Endometrium (tissue), 2 donors: ENCODE results near the gene CAMP.

Experiments
- FAIRE-seq: peaks from 2 replicates; lab custom pipeline; 2012; peaks lifted over from hg19 to GRCh38; lab: Jason Lieb, UNC
- donor health status: control.
- donor health status: control.

The CAMP gene

DNA sequence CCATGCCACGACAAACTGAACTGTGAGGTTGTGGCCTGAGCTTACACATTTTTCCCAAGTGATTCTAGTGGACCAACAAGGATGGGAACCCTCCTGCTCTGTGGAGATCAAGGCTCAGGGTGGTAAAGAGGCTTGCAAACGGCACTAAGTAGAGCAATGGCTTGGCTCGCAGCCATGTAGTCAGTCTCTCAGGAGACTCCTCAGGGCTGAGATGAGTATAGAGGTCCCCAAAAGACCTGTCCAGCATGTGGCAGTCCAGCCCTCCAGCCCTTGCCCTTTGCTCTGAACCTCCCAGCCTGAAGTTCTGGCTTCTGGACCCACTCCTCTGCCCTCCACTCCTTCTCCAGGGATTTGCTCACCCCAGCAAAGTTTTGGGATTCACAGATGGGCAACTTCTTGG is 8.3 kb upstream of the CAMP start:
- no peak for FAIRE-seq

DNA sequence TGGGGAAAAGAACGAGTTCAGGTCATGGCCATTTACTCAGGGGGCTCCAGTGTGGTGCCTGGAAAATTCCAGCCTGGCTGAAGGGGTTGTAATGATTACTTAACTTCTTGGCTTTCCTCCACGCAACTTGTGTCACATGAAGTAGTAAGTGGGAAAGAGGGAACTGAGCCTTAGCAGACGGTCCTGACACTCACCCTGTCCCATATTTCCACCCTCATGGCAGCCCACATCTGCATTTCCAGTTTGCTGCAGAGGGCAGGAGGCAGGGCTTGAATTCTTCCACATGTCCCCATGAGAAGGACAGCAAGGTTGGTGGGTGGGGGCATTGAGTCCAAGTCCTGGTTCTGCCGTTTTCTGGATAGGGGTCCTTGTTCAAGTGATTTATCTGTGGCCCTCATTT is 7.8 kb upstream of the CAMP start:
- no peak for FAIRE-seq

DNA sequence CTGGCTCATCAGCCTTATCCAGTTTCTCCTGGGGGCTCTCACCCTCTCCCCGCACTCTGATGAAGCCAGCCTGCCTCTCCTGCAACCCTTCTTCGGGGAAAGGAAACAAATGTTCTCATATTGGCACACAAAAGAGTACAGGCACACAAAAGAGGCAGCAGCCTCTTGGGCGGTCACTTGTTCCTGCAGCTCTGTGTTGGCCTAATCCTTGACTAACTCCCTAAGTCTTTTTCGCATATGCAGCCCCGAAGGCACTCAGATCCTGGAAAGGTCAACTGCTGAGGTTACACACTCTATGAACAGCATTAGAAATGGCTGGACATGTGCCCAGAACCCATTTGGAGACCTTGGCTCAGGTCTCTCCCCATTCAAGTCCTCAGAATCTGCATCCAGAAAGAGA is 7.4 kb upstream of the CAMP start:
- FAIRE-seq: no peak

DNA sequence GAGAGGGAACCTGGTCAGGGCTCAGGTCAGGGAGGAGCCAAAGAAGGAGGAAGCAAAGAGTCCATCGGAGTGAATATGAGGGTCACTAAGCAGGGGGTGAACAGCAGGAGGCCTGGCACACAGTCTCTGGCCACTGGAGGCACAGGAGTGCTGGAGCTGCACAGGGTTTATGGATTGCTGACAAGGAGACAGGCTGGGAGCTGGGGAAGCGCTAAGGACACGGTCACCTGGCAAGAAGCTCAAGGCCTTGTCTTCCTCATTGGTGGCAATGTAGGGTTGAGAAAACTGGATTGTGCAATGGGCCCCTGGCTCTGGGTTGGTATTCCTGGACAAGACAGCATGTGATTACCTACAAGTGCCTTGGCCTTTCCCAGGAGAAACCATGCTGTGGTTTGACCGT is 5.8 kb upstream of the CAMP start:
- FAIRE-seq: no peak

DNA sequence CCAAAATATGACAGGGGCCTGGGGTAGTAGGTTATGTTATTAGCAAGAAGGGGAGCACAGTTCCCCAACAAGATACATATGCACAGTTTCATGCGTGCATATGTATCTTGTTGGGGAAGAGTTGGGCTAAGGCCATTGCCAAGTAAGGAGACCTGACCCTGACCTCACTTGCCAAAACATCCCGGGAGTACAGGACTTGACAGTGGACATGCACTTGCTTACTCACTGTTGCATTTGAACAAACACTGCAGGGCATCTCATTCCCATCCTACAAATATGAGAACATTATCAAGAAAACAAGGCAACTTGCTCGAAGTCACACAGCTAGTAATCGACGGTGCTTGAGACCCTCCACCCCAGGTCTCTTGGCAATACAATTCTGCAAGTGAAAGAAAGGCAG is 4.8 kb upstream of the CAMP start:
- FAIRE-seq: no peak

DNA sequence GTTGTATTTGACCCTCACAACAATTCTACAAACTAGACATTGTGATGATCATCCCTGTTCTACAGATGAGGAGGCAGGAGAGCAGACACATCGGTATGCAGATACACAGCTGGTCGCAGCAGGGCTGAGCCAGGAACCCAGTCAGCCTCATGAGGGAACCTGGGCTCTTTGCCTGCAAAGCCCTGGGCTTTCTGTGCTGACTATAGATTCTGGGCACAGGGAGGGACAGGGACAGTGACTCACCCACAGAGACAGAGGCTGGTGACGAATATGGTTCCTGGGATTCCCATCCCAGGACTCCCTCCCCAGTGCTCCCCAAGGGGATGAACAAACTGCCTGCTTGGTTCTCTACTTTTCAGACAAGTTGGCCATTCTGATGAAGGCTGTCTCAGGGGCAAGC is 3.8 kb upstream of the CAMP start:
- no peak for FAIRE-seq

DNA sequence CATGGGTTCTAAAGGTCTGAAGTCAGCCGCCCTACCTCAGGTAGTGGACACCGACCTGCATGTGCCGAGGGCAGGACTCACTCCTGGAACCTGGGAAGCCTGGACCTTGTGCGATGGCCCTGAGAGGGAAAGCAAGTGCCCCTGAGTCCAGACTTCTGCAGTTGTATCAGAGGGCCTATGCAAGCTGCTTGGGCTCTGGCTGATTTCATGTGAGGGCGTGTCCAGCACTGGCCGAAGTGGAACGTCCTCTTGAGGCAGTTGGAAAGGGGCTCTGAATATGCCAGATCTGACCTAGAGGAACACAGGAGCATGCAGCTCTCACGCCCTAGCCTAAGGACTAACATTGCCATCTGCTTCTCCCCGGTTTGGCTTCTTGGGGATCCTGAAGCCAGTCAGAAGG is 2.5 kb upstream of the CAMP start:
- no peak for FAIRE-seq

DNA sequence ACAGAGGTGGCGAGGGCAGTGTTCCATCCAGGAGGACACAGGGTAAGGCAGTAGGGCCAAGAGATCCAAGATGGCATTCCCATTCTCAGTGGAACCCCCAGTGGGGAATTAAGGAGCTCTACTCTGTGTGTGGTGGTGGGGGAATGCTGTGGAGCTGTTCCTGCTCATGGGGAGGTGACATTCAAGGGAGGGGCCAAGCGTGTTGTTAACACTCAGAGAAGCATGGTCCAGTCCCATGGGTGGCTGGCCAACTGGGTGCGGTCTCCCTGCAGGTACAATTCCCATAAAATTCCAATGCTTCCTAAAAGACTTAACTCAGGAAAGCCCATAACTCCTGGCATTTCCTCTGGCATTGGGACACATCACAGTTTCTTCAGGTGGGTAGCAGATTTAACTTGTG is 2.3 kb downstream of the CAMP start:
- FAIRE-seq: no peak

DNA sequence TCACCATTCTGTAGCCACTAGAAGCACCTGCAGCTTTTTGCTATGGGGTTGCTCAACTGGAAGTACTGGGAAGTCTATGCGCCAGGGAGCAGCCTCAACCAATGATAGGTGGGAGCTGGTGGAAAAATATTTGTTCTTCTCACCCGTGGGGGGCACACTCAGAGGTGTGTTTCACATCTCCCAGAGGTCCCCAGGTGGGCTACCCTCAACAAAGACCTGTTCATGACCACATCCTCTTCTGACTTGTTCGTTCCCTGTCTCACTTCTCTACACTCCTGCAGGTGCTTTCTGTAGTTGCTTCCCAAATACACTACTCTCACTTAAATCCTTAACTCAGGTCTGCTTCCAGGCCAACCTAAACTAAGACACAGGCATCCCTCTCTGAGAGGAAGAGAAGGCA is 3.6 kb downstream of the CAMP start:
- no peak for FAIRE-seq

DNA sequence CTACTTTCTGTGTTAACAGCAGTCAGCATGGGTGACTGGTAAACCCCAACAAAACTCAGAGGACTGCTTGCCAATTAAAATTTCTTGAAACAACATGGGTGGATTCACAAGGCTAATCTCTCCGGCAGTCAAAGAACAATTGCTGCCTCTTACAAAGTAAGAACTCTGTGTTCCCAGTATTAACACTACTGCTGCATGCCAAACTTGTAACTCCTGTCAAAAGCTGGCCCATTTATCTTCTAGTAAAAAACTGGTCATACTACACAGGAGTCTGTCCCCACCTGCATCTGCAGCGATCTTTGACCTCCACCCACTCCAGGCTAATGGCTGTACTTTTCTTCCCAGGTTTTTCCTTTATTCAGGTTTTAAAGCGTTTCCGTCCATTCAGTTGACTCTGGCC is 8.9 kb downstream of the CAMP start:
- no peak for FAIRE-seq

DNA sequence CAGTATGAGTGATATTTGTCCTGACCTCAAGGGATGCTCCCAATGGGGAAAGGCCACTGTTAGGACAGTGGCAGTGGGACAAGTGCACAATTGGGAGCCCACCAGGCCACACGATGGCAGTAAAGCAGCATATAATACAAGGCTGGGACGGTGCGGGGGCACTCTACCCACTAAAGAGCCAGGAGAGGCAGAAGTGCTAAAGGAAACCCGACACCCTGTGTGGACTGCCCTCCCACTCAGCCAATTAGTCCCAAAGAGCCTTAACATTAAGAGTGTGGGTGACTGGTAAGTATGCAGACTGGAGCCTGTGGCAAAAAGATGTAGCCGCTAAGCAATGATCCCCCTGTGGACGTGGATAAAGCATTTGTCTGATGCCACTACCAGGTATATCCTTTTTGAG is 9.4 kb downstream of the CAMP start:
- no peak for FAIRE-seq

DNA sequence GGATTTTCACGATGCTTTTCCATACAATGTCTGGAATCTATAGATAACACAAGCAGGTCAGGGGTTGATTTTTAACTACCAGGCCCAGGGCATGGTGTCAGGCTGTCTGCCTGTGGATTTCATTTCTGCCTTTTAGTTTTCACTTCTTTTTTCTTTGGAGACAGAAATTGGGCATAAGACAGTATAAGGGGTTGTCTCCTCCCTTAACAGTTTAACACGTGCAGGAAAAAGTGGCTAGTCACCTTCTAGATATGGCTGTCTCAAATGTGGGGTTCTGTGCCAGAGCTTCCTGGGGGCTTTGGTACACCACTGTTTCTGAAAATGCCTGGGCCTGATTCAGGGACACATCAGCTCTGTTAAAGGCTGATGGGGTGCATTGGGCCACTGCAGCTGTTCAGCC is 10.2 kb downstream of the CAMP start:
- FAIRE-seq: no peak

DNA sequence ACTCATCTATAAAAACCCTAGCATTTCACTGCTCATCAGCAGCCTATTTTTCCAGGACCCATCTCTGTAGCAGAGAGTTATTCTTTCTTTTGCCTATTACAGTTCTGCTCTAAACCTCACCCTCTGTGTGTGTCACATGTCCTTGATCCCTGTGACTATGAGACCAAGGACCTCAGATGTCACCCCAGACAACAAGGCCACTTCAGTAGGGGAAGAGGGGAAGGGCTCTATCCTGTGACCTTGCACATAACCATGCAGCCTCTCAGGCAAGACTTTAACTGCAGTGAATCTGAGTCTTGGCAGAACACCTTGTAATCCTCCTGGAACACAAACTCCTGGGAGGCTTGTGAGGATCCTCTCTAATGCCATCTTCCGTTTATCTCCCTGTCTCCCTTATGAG is 13.2 kb downstream of the CAMP start:
- no peak for FAIRE-seq

DNA sequence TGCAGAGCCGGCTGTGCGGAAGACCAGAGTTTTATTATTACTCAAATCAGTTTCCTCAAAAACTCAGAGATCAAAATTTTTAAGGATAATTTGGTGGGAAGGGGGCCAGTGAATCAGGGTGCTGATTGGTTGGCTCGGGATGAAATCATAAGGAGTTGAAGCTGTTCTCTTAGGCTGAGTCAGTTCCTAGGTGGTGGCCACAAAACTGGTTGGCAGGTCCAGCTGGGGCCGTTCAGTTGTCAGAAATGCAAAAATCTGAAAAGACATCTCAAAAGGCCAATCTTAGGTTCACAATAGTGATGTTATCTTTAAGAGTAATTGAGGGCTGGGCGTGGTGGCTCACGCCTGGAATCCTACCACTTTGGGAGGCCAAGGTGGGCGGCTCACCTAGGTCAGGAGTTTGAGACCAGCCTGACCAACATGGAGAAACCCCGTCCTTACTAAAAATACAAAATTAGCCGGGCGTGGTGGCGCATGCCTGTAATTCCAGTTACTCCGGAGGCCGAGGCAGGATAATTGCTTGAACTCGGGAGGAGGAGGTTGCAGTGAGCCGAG is 15.3 kb downstream of the CAMP start:
- FAIRE-seq: no peak

DNA sequence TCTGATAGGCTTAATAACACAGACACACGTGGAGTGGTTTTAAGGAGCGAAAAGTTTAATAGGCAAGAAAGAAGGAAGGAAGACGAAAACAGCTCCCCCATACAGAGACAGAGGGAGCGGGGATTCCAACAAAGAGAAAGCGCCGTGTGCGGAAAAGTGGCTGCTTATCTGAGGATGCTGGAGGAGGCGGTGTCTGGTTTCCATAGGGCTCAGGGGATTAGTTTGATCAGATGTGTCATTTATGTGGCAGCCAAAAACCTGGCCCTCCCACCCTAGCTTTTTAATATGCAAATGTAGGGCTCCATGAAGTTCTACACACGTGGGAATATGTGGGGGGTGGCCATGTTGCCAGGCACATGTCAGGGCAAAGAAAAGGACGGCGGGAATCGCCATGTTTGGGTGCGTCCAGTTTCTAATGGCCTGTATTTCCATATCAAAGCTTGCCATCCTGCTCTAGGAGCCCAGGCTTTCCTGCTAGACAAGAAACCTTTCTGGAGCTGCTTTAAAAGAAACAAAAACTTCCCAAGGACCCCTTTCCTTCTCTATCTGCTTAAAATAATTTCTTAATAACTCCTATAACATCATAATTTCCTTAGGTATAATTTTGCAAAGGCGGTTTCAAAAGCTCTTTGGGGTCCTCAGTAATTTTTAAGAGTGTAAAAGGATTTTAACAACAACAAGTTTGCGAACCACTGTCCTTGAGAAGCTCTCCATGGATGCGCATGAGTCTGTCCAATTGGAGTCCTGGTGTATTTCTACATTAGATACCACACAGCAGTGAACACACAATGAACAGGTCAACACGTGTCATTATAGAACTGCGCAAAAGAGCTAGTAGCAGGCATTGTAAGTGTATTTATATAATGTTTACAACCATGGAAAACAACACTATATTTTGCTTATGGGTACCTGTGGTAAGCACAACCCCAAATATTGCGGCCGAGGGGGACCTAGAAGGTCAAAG is 17.0 kb downstream of the CAMP start:
- FAIRE-seq: no peak

DNA sequence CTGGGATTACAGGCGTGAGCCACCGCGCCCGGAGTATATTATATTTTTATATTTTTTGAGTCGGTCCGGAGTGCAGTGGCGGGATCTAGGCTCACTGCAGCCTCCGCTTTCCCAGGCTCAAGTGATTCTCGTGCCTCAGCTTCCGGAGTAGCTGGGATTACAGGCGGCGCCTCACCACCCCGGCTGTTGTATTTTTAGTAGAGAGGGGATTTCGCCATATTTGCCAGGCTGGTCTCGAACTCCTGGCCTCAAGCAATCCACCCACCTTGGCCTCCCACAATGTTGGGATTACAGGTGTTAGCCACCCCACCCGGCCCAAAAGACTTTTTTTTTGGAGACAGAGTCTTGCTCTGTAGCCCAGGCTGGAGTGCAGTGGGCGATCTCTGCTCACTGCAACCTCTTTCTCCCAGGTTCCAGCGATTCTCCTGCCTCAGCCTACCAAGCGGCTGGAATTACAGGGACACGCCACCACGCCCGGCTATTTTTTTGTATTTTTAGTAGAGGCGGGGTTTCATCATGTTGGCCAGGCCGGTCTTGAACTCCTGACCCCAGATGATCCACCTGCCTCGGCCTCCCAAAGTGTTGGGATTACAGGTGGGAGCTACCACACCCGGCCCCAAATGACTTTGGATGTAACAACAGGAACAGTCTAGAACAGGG is 18.6 kb downstream of the CAMP start:
- no peak for FAIRE-seq

DNA sequence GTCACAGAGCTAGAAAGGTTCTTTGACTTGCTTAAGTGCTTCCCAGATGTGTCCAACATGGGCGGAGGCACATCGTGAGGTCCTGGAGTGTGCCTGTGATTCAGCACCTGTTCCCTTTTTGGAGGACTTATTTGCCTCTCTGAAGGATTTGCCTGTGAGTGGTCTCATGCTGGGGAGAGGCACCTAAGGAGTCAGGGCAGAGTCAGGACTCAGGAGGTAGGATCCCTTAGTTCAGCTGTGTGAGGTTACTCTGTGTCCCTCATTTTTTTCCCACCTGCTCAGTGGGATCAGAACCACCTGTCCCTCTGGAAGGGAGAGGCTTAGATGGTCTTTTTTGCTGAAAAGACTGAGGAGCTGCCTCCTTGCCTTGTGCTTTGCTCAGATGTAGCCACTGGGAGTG is 20.6 kb downstream of the CAMP start:
- no peak for FAIRE-seq

DNA sequence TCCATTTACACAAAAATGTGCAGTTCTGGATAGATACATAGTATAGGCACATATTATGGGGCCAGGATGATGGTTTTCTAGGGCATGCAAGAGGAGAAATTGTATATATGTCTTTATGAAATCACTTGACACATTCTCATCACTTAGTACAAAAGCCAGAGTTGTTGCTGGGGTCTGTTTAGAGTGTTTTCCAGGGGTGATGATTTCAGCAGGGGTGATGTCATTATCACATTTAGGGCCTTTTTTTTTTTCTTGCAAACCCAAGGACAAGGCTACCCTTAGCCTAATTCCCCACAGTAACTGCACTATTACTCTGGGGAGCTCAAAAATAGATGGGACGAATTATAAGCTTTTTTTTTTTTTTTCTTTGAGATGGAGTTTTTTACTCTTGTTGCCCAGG is 21.2 kb downstream of the CAMP start:
- no peak for FAIRE-seq

DNA sequence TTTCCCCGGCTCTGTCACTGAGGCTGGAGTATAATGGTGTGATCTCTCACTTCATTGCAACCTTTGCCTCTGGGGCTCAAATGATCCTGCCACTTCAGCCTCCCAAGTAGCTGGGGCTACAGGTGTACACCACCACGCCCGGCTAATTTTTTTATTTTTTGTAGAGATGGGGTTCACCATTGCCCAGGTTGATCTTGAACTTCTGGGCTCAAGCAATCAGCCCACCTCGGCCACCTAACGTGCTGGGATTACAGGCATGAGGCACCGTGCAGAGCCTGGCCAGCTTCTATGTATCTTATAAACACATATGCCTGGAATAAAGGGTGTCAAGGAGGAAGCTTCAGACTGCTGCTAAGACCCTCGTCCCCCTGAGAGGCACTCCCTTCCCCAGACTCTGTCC is 21.8 kb downstream of the CAMP start:
- FAIRE-seq: no peak

DNA sequence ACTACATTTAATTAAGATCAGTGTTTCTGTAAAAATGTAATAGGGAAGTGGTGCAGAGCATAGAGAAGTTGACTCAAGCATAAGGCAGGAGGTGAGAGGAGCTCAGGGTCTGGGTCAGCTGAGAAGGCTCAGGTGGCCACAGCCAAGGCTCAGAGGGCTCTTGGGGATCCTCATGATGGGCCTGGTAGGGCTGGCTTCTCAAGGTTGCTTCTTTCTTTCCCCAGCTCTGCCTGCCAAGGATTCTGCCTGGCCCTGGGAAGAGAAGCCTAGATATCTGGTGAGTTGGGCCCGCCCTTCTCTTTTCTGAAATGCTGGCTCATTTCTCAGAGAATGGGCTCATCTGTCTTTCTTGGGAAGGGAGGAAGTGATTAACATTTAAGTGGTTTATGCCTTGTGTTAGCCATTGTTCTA is 24.1 kb downstream of the CAMP start:
- FAIRE-seq: no peak

DNA sequence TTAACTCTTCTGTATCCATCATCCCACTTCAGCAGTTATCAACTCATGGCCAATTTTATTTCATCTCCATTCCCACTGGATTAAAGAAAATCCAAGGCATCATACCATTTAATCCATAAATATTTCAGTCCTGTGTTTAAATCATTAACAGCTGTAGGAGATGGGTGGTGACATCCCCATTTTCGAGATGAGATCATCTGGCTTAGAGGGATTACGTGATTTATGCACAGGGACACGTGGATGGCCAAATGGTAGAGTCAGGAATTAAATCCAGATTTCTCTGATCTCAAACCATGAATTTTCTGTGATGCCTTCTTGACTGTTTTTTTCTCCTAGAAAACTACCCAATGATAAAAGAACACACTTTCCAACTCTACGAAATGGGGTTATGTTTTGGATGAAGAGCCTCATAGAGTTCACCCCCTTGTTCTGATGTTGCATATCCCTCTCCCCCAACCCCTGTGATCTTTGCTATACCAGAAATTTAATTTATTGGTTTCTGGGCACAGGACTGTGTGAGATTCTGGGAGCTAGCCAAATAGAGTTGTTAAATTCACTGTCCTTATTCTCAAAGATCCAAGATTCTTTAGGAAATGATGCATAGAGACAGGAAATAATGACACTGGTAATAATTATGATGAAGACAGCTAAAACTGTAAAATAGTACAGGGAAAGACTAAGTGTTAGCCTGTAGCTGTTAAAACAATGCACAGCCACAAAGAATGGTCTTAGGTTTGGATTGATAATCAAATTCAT is 25.0 kb downstream of the CAMP start:
- FAIRE-seq: no peak

DNA sequence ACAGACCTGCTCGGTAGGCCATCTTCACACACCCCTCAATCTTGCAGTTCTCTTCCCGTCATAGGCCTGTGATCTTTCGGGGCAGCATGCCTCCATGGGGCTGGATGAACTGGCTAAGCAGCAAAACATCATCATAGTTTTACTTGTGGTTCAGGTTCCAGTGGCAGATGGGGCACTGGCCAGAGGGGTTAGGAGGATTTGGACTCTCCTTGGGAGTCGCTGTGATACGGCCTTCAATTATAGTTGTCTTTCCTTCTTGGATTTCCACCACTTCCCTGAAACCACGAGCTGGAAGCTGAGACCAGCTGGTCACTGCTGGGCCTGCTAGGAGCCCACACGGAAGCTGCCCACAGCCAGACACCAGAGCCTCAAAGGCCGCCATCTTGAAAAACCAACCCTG is 33.3 kb downstream of the CAMP start:
- no peak for FAIRE-seq

DNA sequence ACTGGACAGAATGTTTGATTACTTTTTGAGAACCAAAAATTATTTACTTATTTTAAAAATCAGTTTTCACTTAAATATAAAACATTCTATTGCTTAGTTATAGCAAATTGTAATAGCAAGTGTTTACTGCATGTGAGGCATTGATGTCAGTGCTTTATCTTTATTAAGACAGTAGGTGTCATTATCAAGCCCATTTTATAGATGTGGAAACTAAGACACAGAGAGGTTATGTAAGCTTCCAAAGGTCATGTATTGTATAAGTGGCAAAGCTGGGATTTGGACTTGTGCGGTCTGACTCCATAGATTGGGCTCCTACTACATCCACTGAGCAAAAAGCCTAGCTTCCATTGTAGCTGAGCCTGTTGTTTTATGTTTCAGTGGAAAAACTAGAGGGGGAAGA is 35.2 kb downstream of the CAMP start:
- no peak for FAIRE-seq
